SK-N-SH treated with all-trans-retinoic acid at 6 μM for 48 hours (cell line): ENCODE measurements around the gene ZFP62.

Experiments used
- ATAC-seq: fragments of 200-7000 bp; cut with Tn5 transposase; 3 replicates; pipeline ENCODE4 v1.9.1; 2020; ENCODE audit warnings: mild to moderate bottlenecking, moderate library complexity
- ARNTL ChIP-seq: fragments of 450-650 bp; formaldehyde crosslinking; IDR thresholded peaks from 2 replicates; pipeline ENCODE4 v1.5.0; 2020; ENCODE audit warnings: low read depth, mild to moderate bottlenecking, moderate library complexity, borderline replicate concordance
- CREB5 ChIP-seq: fragments of 250-450 bp; sonication (Bioruptor Pico); IDR thresholded peaks from 2 replicates; pipeline ENCODE4 v1.5.1; 2020; ENCODE audit warnings: low read depth, mild to moderate bottlenecking, moderate library complexity
- CSRNP3 ChIP-seq: fragments of 250-450 bp; sonication (Bioruptor Pico); IDR thresholded peaks from 2 replicates; pipeline ENCODE4 v1.5.1; 2021; ENCODE audit warnings: mild to moderate bottlenecking, moderate library complexity
- ESRRG ChIP-seq: fragments of 250-450 bp; sonication (Bioruptor Pico); IDR thresholded peaks from 2 replicates; pipeline ENCODE4 v1.6.1; 2021; ENCODE audit warnings: mild to moderate bottlenecking
- GLIS3 ChIP-seq: fragments of 250-450 bp; sonication (Bioruptor Pico); IDR thresholded peaks from 2 replicates; pipeline ENCODE4 v1.5.0; 2020; ENCODE audit warnings: mild to moderate bottlenecking, moderate library complexity
- OSR1 ChIP-seq: fragments of 250-450 bp; sonication (Bioruptor Pico); IDR thresholded peaks from 2 replicates; pipeline ENCODE4 v1.8.0; 2022; ENCODE audit warnings: moderate library complexity, mild to moderate bottlenecking, inconsistent platforms
- POU6F1 ChIP-seq: fragments of 250-450 bp; sonication (Bioruptor Pico); IDR thresholded peaks from 2 replicates; pipeline ENCODE4 v1.8.0; 2021; ENCODE audit warnings: low read depth, mild to moderate bottlenecking, moderate library complexity, borderline replicate concordance
- PPARA ChIP-seq: fragments of 250-450 bp; sonication (Bioruptor Pico); IDR thresholded peaks from 2 replicates; pipeline ENCODE4 v1.5.0; 2020; ENCODE audit warnings: mild to moderate bottlenecking, borderline replicate concordance
- RARB ChIP-seq: fragments of 250-450 bp; sonication (Bioruptor Pico); IDR thresholded peaks from 2 replicates; pipeline ENCODE4 v1.8.0; 2021; ENCODE audit warnings: mild to moderate bottlenecking, moderate library complexity
- SNAI2 ChIP-seq: fragments of 250-450 bp; sonication (Bioruptor Pico); IDR thresholded peaks from 2 replicates; pipeline ENCODE4 v1.5.0; 2020; ENCODE audit warnings: mild to moderate bottlenecking, moderate library complexity
- TCF4 ChIP-seq: fragments of 250-450 bp; sonication (Bioruptor Pico); IDR thresholded peaks from 2 replicates; pipeline ENCODE4 v1.8.0; 2021; ENCODE audit warnings: mild to moderate bottlenecking, moderate library complexity, borderline replicate concordance
- TOX ChIP-seq: fragments of 250-450 bp; sonication (Bioruptor Pico); IDR thresholded peaks from 2 replicates; pipeline ENCODE4 v1.8.0; 2021; ENCODE audit warnings: mild to moderate bottlenecking, moderate library complexity, borderline replicate concordance
- TSHZ2 ChIP-seq: fragments of 250-450 bp; sonication (Bioruptor Pico); IDR thresholded peaks from 2 replicates; pipeline ENCODE4 v1.5.0; 2020; ENCODE audit warnings: mild to moderate bottlenecking, moderate library complexity
- ZC3H10 ChIP-seq: fragments of 250-450 bp; sonication (Bioruptor Pico); IDR thresholded peaks from 2 replicates; pipeline ENCODE4 v1.5.1; 2021; ENCODE audit warnings: mild to moderate bottlenecking, moderate library complexity
- ZFP3 ChIP-seq: fragments of 250-450 bp; sonication (Bioruptor Pico); IDR thresholded peaks from 2 replicates; pipeline ENCODE4 v1.5.0; 2020; ENCODE audit warnings: mild to moderate bottlenecking, moderate library complexity
- ZFP30 ChIP-seq: fragments of 450-650 bp; formaldehyde crosslinking; IDR thresholded peaks from 2 replicates; pipeline ENCODE4 v1.5.0; 2022; ENCODE audit warnings: mild to moderate bottlenecking, moderate library complexity
- ZNF565 ChIP-seq: fragments of 450-650 bp; formaldehyde crosslinking; conservative IDR thresholded peaks from 2 replicates; pipeline ENCODE4 v1.5.0; 2020; ENCODE audit warnings: low read depth, mild to moderate bottlenecking, moderate library complexity
- ZNF70 ChIP-seq: fragments of 450-650 bp; formaldehyde crosslinking; IDR thresholded peaks from 2 replicates; pipeline ENCODE4 v1.5.0; 2020; ENCODE audit warnings: mild to moderate bottlenecking, moderate library complexity
- ZNF8 ChIP-seq: fragments of 450-650 bp; formaldehyde crosslinking; IDR thresholded peaks from 2 replicates; pipeline ENCODE4 v1.5.0; 2020; ENCODE audit warnings: mild to moderate bottlenecking, moderate library complexity

Gene ZFP62

DNA sequence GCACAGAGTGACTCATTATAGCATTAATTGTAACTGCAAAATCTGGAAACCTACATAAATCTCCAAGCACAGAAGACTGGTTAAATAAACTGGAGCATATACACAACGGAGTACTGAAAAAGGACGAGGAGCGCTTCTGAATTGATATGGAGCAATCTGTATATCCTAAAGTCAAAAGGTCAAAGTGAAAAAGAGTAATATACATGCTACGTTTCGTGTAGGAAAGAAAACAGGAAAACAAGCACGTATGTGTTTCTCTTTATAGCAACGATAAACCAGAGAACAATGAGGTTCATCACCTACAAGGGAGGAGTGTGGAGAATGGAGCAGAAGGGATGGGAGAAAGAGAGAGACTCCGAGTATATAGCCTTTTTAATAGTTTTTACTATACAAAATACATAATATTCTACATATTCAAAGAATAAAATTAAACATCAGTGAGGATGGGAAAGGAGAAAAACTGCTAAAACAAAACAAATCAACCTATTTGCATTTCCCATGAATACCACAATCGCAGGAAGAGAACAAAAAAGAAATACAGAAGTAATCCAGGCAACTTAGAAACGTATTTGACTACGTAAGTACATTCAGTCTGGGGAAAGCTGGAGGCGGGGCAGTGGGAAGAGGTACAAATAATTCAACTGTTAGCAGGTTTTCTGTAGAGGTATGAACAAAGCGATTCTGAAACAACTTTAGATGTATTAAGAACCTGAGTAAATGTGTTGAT is 7.8 kb downstream of the ZFP62 start:
- ATAC-seq: no peak
- TF ChIP-seq TOX (no peak), GLIS3 (no peak), PPARA (CRISPR knock-in tag) (no peak), TCF4 (CRISPR knock-in tag) (no peak), ZNF8 (CRISPR knock-in tag) (no peak), ZNF565 (no peak), TSHZ2 (no peak), POU6F1 (CRISPR knock-in tag) (no peak), ESRRG (CRISPR knock-in tag) (no peak), SNAI2 (CRISPR knock-in tag) (no peak), CSRNP3 (CRISPR knock-in tag) (no peak), OSR1 (CRISPR knock-in tag) (no peak)

DNA sequence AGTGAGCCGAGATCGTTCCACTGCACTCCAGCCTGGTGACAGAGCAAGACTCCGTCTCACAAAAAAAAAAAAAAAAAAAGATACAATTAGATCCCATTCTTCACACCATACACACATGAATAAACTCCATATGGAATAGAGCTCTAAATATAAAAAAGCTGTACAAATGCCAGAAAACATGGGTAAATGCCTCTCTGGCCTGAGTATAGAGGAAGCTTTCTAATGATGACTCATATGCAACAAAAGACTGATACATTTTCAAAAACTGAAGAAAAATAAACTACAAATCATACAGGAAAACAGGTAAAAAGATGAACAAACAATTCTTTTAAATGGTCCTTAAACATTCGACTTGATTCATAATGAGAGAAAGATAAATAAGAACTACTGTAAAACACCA is 8.6 kb downstream of the ZFP62 start:
- no peak for ATAC-seq
- no peak for TF ChIP-seq CSRNP3 (CRISPR knock-in tag)
- no peak for TF ChIP-seq RARB
- TF ChIP-seq GLIS3: no peak
- TF ChIP-seq SNAI2 (CRISPR knock-in tag): no peak
- TF ChIP-seq ZFP30: no peak
- no peak for TF ChIP-seq ZC3H10 (CRISPR knock-in tag)
- no peak for TF ChIP-seq CREB5 (CRISPR knock-in tag)
- no peak for TF ChIP-seq ZFP3
- no peak for TF ChIP-seq ZNF70
- TF ChIP-seq ESRRG (CRISPR knock-in tag): no peak
- TF ChIP-seq OSR1 (CRISPR knock-in tag): no peak
- no peak for TF ChIP-seq PPARA (CRISPR knock-in tag)
- no peak for TF ChIP-seq TOX
- TF ChIP-seq TSHZ2: no peak
- no peak for TF ChIP-seq ARNTL (CRISPR knock-in tag)
- TF ChIP-seq, all 23 proteins: peak for 0
